HG03565 (cell line): Measurements from ENCODE around the gene AARS1.
"Not testable (repeated sequence)": the region's sequence is repeated elsewhere in the genome, so short reads cannot be mapped to it uniquely, and the experiment has no call there.

ENCODE experiments used
- ATAC-seq: cut with Tn5 transposase; IDR thresholded peaks from one replicate; pipeline ENCODE4 v1.9.1; 2021; ENCODE audit warnings: mild to moderate bottlenecking, moderate library complexity; ENCODE audit not compliant: unreplicated experiment

AARS1 gene

DNA sequence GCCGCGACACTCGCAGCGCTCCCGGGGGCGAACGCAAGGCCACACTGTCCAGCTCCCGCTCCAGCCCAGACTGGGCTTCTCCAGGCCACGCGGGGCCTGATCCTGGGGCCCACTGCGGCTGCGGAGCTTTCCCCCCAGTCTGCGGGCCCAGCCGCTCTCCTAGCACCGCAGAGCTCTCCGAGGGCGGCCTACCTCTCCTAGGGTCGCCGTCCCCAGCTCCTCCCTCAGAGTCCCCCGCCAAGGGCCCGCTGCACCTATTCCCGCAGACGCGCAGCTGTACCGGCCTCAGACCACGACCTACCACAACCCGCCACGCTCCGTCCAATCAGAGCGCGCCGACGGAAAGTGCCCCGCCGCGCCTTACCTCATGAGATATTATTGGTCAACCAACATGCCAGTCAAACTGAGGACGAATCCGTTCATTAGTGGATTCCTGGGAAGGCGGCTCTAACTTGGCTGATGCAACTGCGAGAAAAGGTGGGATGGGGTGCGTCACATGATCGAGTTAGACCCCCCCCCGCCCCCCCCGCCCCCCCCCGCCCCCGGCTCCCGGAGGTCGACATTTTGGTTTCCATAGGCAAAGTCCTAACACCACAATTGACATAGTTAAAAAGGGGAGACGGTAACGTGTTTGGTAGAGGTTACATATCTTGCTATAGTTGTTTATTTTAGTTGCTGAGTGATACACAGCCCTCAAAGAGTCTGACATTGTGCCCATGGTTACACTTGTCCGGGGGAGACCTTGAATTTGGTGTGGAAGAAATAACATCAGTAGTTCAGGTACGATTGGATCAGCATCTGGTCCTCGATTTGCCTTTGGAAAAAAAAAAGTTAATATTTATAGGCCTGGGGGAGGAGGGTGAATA, at the start of gene AARS1:
Gene AARS1 (minus strand): TSS at position 278 of the 866 bp plus-strand sequence. CDS start 6,743 bp downstream, outside the sequence.
- ATAC-seq: peak; percentile 95

DNA sequence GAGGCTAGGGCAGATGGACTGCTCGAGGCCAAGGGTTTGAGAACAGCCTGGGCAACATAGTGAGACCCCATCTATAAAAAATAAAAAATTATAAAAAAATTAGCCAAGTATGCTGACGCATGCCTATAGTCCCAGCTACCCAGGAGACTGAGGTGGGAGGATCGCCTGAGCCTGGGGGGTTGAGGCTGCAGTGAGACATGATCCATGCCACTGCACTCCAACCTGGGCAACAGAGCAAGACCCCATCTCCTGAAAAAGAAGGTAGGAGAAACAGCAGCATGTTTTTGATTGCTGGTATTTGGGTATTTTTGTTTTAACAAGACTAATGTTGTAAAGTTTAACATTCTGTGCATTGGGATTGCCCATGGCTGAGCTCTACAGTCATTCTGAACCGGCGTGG, 48.5 kb upstream of the AARS1 start:
- ATAC-seq: no peak

DNA sequence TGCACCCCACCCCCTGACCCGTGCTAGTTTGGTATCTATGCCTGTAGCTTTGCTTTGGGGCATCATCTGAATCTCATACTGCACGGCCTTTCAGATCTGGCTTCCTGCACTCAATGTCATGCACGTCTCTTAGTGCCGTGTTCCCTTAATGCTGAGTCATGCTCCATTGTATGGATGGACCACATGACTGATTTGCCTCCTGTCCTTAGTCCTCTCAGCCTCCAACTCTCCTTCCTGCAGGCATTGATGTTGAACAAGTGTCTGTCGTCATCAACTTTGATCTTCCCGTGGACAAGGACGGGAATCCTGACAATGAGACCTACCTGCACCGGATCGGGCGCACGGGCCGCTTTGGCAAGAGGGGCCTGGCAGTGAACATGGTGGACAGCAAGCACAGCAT, 43.4 kb upstream of the AARS1 start:
- ATAC-seq: not testable (repeated sequence)

- ATAC-seq: no peak
These were observed 42.5 kb upstream of the AARS1 start for GRCh38 chr16:70331588-70332358.

DNA sequence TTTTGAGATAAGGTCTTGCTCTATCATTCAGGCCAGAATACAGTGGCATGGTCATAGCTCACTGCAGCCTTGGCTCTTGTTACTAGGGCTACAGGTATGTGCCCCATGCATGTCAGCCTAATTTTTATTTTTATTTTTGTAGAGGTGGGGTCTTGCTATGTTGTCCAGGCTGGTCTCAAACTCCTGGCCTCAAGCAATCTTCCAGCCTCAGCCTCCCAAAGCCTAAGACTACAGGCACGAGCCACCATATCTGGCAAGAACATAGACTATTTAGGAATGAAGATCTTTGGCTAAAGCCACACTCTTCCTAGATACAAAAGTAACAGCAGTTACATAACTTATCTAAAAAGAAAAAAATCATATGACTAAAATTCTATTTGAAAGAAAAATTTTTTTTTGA, 41.8 kb upstream of the AARS1 start:
- ATAC-seq: no peak

GRCh38 chr16:70324998-70325747, 35.9 kb upstream of the AARS1 start:
- ATAC-seq: no peak

GRCh38 chr16:70320121-70320520, 30.8 kb upstream of the AARS1 start:
- ATAC-seq: no peak

- ATAC-seq: not testable (repeated sequence)
These were observed 18.4 kb upstream of the AARS1 start for GRCh38 chr16:70307726-70308125.

- no peak for ATAC-seq
These were observed 17.6 kb upstream of the AARS1 start for GRCh38 chr16:70306880-70307279.

- no peak for ATAC-seq
These were observed 15.7 kb upstream of the AARS1 start for GRCh38 chr16:70304892-70305448.

DNA sequence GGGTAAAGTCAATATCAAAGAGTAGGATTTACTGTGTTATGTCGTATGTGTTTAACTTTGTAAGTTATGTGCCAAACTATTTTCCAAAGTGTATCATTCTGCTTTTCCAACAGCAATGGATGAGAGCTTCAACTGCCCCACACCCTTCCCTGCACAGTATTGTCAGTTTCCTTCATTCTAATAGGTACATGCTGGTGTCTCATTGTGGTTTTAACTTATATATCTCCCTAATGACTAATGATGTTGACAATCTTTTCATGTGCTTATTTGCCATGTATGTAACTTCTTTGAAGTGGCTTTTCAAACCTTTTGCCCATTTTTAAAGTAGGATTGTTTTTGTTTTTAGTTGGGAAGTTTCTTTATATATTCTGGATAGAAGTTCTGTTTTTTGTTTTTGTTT, 13.4 kb upstream of the AARS1 start:
- no peak for ATAC-seq

- ATAC-seq: no peak
These were observed 11.8 kb upstream of the AARS1 start for GRCh38 chr16:70301121-70301520.

DNA sequence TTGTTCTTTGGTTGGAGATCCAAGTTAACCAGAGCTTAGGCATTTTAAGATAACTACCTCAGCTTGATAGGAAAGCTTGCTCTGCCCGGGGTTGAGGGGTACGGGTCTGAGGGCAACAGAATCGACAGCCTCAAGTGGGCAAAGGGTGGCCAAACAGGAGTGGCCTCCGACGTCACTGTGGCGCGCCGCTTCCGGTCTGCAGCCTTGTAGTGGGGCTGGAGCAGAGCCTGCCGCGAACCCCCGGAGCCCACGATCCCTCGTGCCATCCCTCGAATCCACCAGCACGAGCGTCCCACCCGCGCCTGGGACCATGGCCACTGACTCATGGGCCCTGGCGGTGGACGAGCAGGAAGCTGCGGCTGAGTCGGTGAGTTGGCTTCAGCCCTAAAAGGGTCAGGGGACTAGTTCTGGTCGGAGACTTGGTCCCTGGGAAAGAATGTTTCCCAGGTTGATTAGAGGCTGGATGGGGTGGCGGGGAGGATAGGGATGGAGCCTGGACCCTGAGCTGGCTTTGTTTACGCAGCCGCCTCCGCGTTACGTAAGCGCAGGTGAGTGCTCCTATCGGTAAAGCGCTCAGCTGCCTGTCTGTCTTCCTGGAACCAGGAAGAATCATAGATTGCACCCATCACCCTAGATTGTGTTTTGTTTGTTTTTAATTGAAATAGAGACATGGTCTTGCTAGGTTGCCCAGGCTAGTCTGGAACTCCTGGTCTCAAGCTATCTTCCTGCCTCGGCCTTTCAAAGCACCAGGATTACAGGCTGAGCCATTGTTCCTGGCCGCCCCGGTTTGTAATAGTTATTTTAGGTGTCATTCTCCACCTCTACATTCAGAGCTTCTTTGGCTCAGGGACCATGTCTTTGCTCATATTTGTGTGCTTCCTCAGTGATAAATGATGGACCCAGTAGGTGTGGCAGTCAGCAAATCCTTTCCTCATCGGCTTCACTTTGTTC, 10.0 kb upstream of the AARS1 start, which contains the start of gene DDX19B:
Gene DDX19B (plus strand): TSS at position 199 of the 951 bp plus-strand sequence. CDS start 112 bp downstream, at position 311.
- no peak for ATAC-seq

DNA sequence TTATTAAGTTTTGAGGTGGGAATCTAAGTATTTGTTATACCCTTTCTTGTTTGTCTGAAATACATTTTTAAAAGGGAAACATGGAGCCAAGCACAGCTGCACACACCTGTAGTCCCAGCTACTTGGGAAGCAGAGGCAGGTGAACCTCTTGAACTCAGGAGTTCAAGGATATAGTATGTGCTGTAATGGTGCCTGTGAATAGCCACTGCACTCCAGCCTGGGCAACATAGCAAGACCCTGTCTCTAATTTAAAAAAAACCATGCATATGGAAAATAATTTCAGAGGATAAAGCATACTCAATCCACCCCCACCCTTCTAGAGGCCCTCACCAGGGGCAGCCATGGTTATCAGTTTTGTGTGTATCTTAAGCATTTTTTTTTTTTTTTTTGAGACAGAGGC, 6.3 kb upstream of the AARS1 start:
- ATAC-seq: no peak

- ATAC-seq: no peak
These were observed 5.2 kb upstream of the AARS1 start for GRCh38 chr16:70294385-70295025.

- not testable (repeated sequence) for ATAC-seq
These were observed 2.8 kb upstream of the AARS1 start for GRCh38 chr16:70292148-70292547.

- ATAC-seq: no peak
These were observed 1.7 kb upstream of the AARS1 start for GRCh38 chr16:70290949-70291519.

GRCh38 chr16:70287304-70287971, 1.9 kb downstream of the AARS1 start:
- not testable (repeated sequence) for ATAC-seq
